ENCODE data around the gene SYCP2. TPM values are rescaled to one million over a fixed set of nuclear protein-coding genes. Genes with fewer than 3 reads are reported as not detected.
A peak's percentile ranks its signal among the peaks of the same experiment; 100 is the strongest.

Gene SYCP2
- total RNA-seq, 1 experiment from 2014 or later, result 0.70 TPM

DNA sequence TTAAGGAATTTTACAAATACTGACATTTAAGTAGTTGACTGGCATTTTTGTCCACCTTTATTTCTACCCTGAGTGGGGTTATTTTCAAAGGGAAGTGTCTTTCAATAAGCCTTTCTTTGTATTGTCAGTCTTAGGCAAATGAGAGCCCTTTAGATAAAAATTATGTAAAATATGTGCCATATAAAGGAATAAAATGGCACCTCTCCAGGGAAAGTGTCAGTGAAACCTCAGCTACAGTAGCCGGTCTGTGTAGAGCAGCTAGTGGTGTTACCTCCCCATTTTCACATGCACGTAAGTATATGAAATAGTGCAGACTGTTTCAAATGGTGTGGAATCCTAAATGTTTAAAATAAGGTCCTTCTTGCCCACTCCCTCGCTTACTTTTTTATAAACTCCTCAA lies 11.7 kb upstream of the SYCP2 start:
- Histone ChIP-seq H3K18ac (ENCODE audit: insufficient read length, low read depth, low read length) (no peak overlapping the region), H2BK15ac (ENCODE audit: low read depth, low read length) (no peak overlapping the region), H3K9ac (ENCODE audit: extremely low read depth, insufficient read length, low read length) (no peak overlapping the region), H3K23me2 (ENCODE audit: insufficient read length, low read depth, low read length, poor library complexity, severe bottlenecking) (no peaks in the 10 kb centered on the region), H3K79me2 (ENCODE audit: insufficient read depth, low read length) (no peaks in the 10 kb centered on the region), H4K8ac (replicated peaks; ENCODE audit: insufficient read length, low read depth, low read length) (no peak overlapping the region), H4K20me1 (ENCODE audit: control insufficient read depth, insufficient read depth, insufficient read length) (no peaks in the 10 kb centered on the region), H4K5ac (ENCODE audit: insufficient read length, low read depth, low read length) (no peak overlapping the region), H2AFZ (ENCODE audit: low read length) (no peak overlapping the region), H3K23ac (ENCODE audit: insufficient read length, low read depth, low read length) (no peak overlapping the region), H2AK5ac (ENCODE audit: insufficient read length, low read length) (no peak overlapping the region), H3K14ac (ENCODE audit: insufficient read depth, low read length) (no peak overlapping the region), H2BK5ac (ENCODE audit: insufficient read length, low read length) (no peak overlapping the region), H3K4me1 (ENCODE audit: insufficient read depth, low read length) (no peaks in the 10 kb centered on the region), H3K4ac (ENCODE audit: low read depth, low read length) (no peak overlapping the region), H2BK12ac (ENCODE audit: insufficient read length, low read depth, low read length) (no peak overlapping the region), H3K9me3 (ENCODE audit: control insufficient read depth, low read depth, low read length) (no peaks in the 10 kb centered on the region), H2BK20ac (ENCODE audit: low read depth, low read length, poor library complexity, severe bottlenecking) (no peak overlapping the region), H2BK120ac (ENCODE audit: low read depth, low read length, poor library complexity, severe bottlenecking) (no peak overlapping the region), H3T11ph (ENCODE audit: low read length) (no peak overlapping the region), H3K56ac (ENCODE audit: insufficient read length, low read depth, low read length) (no peak overlapping the region), H3K27me3 (ENCODE audit: insufficient read depth, low read length) (no peaks in the 10 kb centered on the region), H3K4me2 (ENCODE audit: insufficient read depth, insufficient read length, low read length) (no peak overlapping the region), H3K27ac (ENCODE audit: insufficient read length, low read depth, low read length) (no peak overlapping the region), H4K91ac (ENCODE audit: insufficient read length, low read depth, low read length) (no peak overlapping the region), H3K79me1 (ENCODE audit: insufficient read depth, low read depth, low read length, poor library complexity, severe bottlenecking) (no peaks in the 10 kb centered on the region)
- Mint-ChIP-seq H3K9me3 (no peaks in the 10 kb centered on the region; a peak in 1 of 5 replicates), H3K27ac (peak overlapping the region in 2 of 3 experiments; percentile 14 to 75; a peak in 2 of 7 replicates), H3K4me1 (peaks cover 19 to 23% of the 10 kb centered on the region in 2 experiments), H3K4me3 (no peak overlapping the region), H3K36me3 (ENCODE audit: insufficient read depth in 1 of 3, low read depth in 3 of 3) (peaks cover 8 to 20% (median 19%) of the 10 kb centered on the region in 3 experiments; a peak in 6 of 7 replicates), H3K27me3 (ENCODE audit: low read depth) (no peaks in the 10 kb centered on the region)
- no CpG with 5 or more reads among the region's 3 CpGs for WGBS (ENCODE audit: extremely low coverage, insufficient read length, low lambda C conversion rate)
- TF ChIP-seq, protein P1, sequence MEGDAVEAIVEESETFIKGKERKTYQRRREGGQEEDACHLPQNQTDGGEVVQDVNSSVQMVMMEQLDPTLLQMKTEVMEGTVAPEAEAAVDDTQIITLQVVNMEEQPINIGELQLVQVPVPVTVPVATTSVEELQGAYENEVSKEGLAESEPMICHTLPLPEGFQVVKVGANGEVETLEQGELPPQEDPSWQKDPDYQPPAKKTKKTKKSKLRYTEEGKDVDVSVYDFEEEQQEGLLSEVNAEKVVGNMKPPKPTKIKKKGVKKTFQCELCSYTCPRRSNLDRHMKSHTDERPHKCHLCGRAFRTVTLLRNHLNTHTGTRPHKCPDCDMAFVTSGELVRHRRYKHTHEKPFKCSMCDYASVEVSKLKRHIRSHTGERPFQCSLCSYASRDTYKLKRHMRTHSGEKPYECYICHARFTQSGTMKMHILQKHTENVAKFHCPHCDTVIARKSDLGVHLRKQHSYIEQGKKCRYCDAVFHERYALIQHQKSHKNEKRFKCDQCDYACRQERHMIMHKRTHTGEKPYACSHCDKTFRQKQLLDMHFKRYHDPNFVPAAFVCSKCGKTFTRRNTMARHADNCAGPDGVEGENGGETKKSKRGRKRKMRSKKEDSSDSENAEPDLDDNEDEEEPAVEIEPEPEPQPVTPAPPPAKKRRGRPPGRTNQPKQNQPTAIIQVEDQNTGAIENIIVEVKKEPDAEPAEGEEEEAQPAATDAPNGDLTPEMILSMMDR (conservative IDR thresholded peaks at IDR 0.05), result no peak
- no peak for DNase-seq

Data from H9 (cell line).